Activated CD8-positive, alpha-beta T cell treated with anti-CD3 and anti-CD28 coated beads, Interleukin-2, amount 10 ng/mL, durations not matched to agents 7 days and 5 days (primary cell): ENCODE data around the gene KRT71. TPM values are rescaled to one million over a fixed set of nuclear protein-coding genes. Genes with fewer than 3 reads are reported as not detected.
"Not testable (repeated sequence)": the region's sequence is repeated elsewhere in the genome, so short reads cannot be mapped to it uniquely, and the experiment has no call there.

Source experiments
- ATAC-seq: fragments of 150-1000 bp; cut with Tn5 transposase; one replicate; pipeline ENCODE4 v1.10.0; 2021; ENCODE audit warnings: moderate library complexity
- CTCF ChIA-PET: fragments of 350-600 bp; sonication (Branson Sonifier 250); formaldehyde crosslinking; loops from one replicate; lab custom pipeline; 2021; ENCODE audit warnings: antibody characterized with exemption; lab: Charles Lee
- POLR2A ChIA-PET: fragments of 350-600 bp; sonication (Branson Sonifier 250); formaldehyde crosslinking; loops from one replicate; lab custom pipeline; 2021; ENCODE audit warnings: antibody characterized with exemption; lab: Charles Lee
- DNase-seq: peaks from one replicate; pipeline ENCODE4 v3.0.0-alpha.2; 2020
- H3K27ac Mint-ChIP-seq: one replicate; pipeline ENCODE4 v1.8.0; 2021; ENCODE audit warnings: mild to moderate bottlenecking, mixed read lengths
- H3K27me3 Mint-ChIP-seq: one replicate; pipeline ENCODE4 v1.8.0; 2021; ENCODE audit warnings: low read depth, mixed read lengths
- H3K36me3 Mint-ChIP-seq: one replicate; pipeline ENCODE4 v1.8.0; 2021; ENCODE audit warnings: low read depth, mixed read lengths
- H3K4me1 Mint-ChIP-seq: one replicate; pipeline ENCODE4 v1.8.0; 2021; ENCODE audit warnings: low read depth, mixed read lengths
- H3K4me3 Mint-ChIP-seq: one replicate; pipeline ENCODE4 v1.8.0; 2021; ENCODE audit warnings: mild to moderate bottlenecking, mixed read lengths
- H3K9me3 Mint-ChIP-seq: one replicate; pipeline ENCODE4 v1.8.0; 2022; ENCODE audit warnings: mixed read lengths; ENCODE audit not compliant: insufficient read depth
- total RNA-seq, 2 experiments: library from RNA; stranded (reverse); gene quantifications; one replicate each; pipeline ENCODE4 v1.2.3, GENCODE V29; 2021

The KRT71 gene
- total RNA-seq, 2 experiments from 2014 or later, result not detected

GRCh38 chr12:52506858-52507715 is 45.9 kb downstream of the KRT71 start:
- no peak overlapping the region for H3K4me3 Mint-ChIP-seq
- ATAC-seq (peak; percentile 53), DNase-seq (no peak)
- H3K27me3 Mint-ChIP-seq, result peaks cover 55% of the 10 kb centered on the region
- H3K9me3 Mint-ChIP-seq, result peaks cover 7% of the 10 kb centered on the region
- ChIA-PET POLR2A (no interaction called here), CTCF (interaction anchor here (0.7 to 2.2 kb wide), 9 partner anchors 10 to 374 kb away, joined by 3 to 9 read pairs (median 3); no protein-coding TSS in a partner anchor)
- H3K36me3 Mint-ChIP-seq, result no peaks in the 10 kb centered on the region
- H3K27ac Mint-ChIP-seq, result no peak overlapping the region
- no peaks in the 10 kb centered on the region for H3K4me1 Mint-ChIP-seq

- Mint-ChIP-seq H3K36me3 (no peaks in the 10 kb centered on the region), H3K27me3 (peaks cover 56% of the 10 kb centered on the region), H3K4me1 (no peaks in the 10 kb centered on the region), H3K9me3 (no peaks in the 10 kb centered on the region), H3K4me3 (no peak overlapping the region), H3K27ac (no peak overlapping the region)
- ATAC-seq, result no peak
- no peak for DNase-seq
- ChIA-PET CTCF (interaction anchor here (1.0 kb wide), 1 partner anchor 131 kb away, joined by 4 read pairs; no protein-coding TSS in a partner anchor), POLR2A (no interaction called here)
Observed at GRCh38 chr12:52502877-52503276, 50.1 kb downstream of the KRT71 start.

- POLR2A ChIA-PET, result no interaction called here
- no peaks in the 10 kb centered on the region for H3K36me3 Mint-ChIP-seq
- CTCF ChIA-PET, result no interaction called here
- no peaks in the 10 kb centered on the region for H3K9me3 Mint-ChIP-seq
- H3K27ac Mint-ChIP-seq, result no peak overlapping the region
- ATAC-seq, result no peak
- H3K4me3 Mint-ChIP-seq, result no peak overlapping the region
- peaks cover 47% of the 10 kb centered on the region for H3K27me3 Mint-ChIP-seq
- no peaks in the 10 kb centered on the region for H3K4me1 Mint-ChIP-seq
- no peak for DNase-seq
Observed at GRCh38 chr12:52501490-52501889, 51.5 kb downstream of the KRT71 start.

- H3K27ac Mint-ChIP-seq, H3K9me3 Mint-ChIP-seq, H3K4me1 Mint-ChIP-seq, POLR2A ChIA-PET, H3K4me3 Mint-ChIP-seq, DNase-seq, H3K36me3 Mint-ChIP-seq, ATAC-seq: not testable (repeated sequence)
- CTCF ChIA-PET, result interaction anchor here (1.6 kb wide), 1 partner anchor 385 kb away, joined by 5 read pairs; no protein-coding TSS in a partner anchor
- peaks cover 45% of the 10 kb centered on the region for H3K27me3 Mint-ChIP-seq
Observed at GRCh38 chr12:52500574-52500973, 52.4 kb downstream of the KRT71 start.

- Mint-ChIP-seq H3K36me3 (no peaks in the 10 kb centered on the region), H3K9me3 (no peaks in the 10 kb centered on the region), H3K4me1 (no peaks in the 10 kb centered on the region), H3K4me3 (no peak overlapping the region), H3K27ac (no peak overlapping the region), H3K27me3 (peaks cover 41% of the 10 kb centered on the region)
- no peak for DNase-seq
- CTCF ChIA-PET, result interaction anchor here (1.6 kb wide), 1 partner anchor 385 kb away, joined by 5 read pairs; no protein-coding TSS in a partner anchor
- POLR2A ChIA-PET, result no interaction called here
- no peak for ATAC-seq
Observed at GRCh38 chr12:52499806-52500560, 53.0 kb downstream of the KRT71 start.

- Mint-ChIP-seq H3K27me3 (peaks cover 40% of the 10 kb centered on the region), H3K36me3 (no peaks in the 10 kb centered on the region), H3K4me1 (no peaks in the 10 kb centered on the region), H3K27ac (no peak overlapping the region), H3K4me3 (no peak overlapping the region), H3K9me3 (no peaks in the 10 kb centered on the region)
- DNase-seq (no peak), ATAC-seq (no peak)
- ChIA-PET POLR2A (no interaction called here), CTCF (no interaction called here)
Observed at GRCh38 chr12:52498946-52499345, 54.0 kb downstream of the KRT71 start.

- H3K36me3 Mint-ChIP-seq, result no peaks in the 10 kb centered on the region
- H3K27me3 Mint-ChIP-seq, result peaks cover 34% of the 10 kb centered on the region
- ChIA-PET POLR2A (no interaction called here), CTCF (no interaction called here)
- DNase-seq (no peak), ATAC-seq (no peak)
- H3K4me3 Mint-ChIP-seq, result no peak overlapping the region
- H3K9me3 Mint-ChIP-seq, result no peaks in the 10 kb centered on the region
- no peak overlapping the region for H3K27ac Mint-ChIP-seq
- H3K4me1 Mint-ChIP-seq, result no peaks in the 10 kb centered on the region
Observed at GRCh38 chr12:52497975-52498374, 55.0 kb downstream of the KRT71 start.

GRCh38 chr12:52496590-52497071 is 56.3 kb downstream of the KRT71 start:
- ChIA-PET CTCF (interaction anchor here (1.0 to 1.4 kb wide), 2 partner anchors 10 to 169 kb away, joined by 3 read pairs; no protein-coding TSS in a partner anchor), POLR2A (no interaction called here)
- H3K4me1 Mint-ChIP-seq, result no peaks in the 10 kb centered on the region
- DNase-seq, result no peak
- H3K27ac Mint-ChIP-seq, result no peak overlapping the region
- H3K36me3 Mint-ChIP-seq, result no peaks in the 10 kb centered on the region
- H3K27me3 Mint-ChIP-seq, result peaks cover 24% of the 10 kb centered on the region
- H3K9me3 Mint-ChIP-seq, result no peaks in the 10 kb centered on the region
- ATAC-seq, result no peak
- no peak overlapping the region for H3K4me3 Mint-ChIP-seq

GRCh38 chr12:52496054-52496453 is 56.9 kb downstream of the KRT71 start:
- CTCF ChIA-PET, result interaction anchor here (1.0 to 1.4 kb wide), 2 partner anchors 11 to 169 kb away, joined by 3 read pairs; no protein-coding TSS in a partner anchor
- Mint-ChIP-seq H3K9me3 (no peaks in the 10 kb centered on the region), H3K4me1 (no peaks in the 10 kb centered on the region)

GRCh38 chr12:52495389-52495788 is 57.6 kb downstream of the KRT71 start:
- H3K4me3 Mint-ChIP-seq, result no peak overlapping the region
- CTCF ChIA-PET, result interaction anchor here (1.0 kb wide), 1 partner anchor 123 kb away, joined by 5 read pairs; no protein-coding TSS in a partner anchor
- POLR2A ChIA-PET, result no interaction called here
- H3K27me3 Mint-ChIP-seq, result peaks cover 18% of the 10 kb centered on the region
- ATAC-seq (no peak), DNase-seq (no peak)
- H3K9me3 Mint-ChIP-seq, result no peaks in the 10 kb centered on the region
- no peaks in the 10 kb centered on the region for H3K36me3 Mint-ChIP-seq
- H3K27ac Mint-ChIP-seq, result no peak overlapping the region
- no peaks in the 10 kb centered on the region for H3K4me1 Mint-ChIP-seq

More at GRCh38 chr12:52496054-52496453, 56.9 kb downstream of the KRT71 start:
- no peak for ATAC-seq
- Mint-ChIP-seq H3K27ac (no peak overlapping the region), H3K36me3 (no peaks in the 10 kb centered on the region), H3K4me3 (no peak overlapping the region), H3K27me3 (peaks cover 22% of the 10 kb centered on the region)
- POLR2A ChIA-PET, result no interaction called here
- DNase-seq, result no peak

- Mint-ChIP-seq H3K27me3 (peaks cover 15% of the 10 kb centered on the region), H3K4me3 (no peak overlapping the region), H3K27ac (no peak overlapping the region), H3K4me1 (no peaks in the 10 kb centered on the region), H3K36me3 (no peaks in the 10 kb centered on the region), H3K9me3 (no peaks in the 10 kb centered on the region)
- ChIA-PET CTCF (interaction anchor here (1.0 to 1.4 kb wide), 2 partner anchors 122 to 385 kb away, joined by 4 to 5 read pairs; no protein-coding TSS in a partner anchor), POLR2A (no interaction called here)
- ATAC-seq (no peak), DNase-seq (no peak)
Observed at GRCh38 chr12:52494518-52494917, 58.4 kb downstream of the KRT71 start.
